Epithelial cell of proximal tubule (primary cell): ENCODE measurements around the gene IFT172. TPM values are rescaled to one million over a fixed set of nuclear protein-coding genes. Genes with fewer than 3 reads are reported as not detected.

Source experiments
- DNase-seq: peaks from one replicate; pipeline ENCODE4 v3.0.0-alpha.2; 2011; ENCODE audit warnings: low read depth
- H3K4me3 ChIP-seq: 2 replicates; pipeline ENCODE4 v1.5.1; 2011; ENCODE audit warnings: low read depth, mild to moderate bottlenecking, low read length
- total RNA-seq: library from RNA; depleted of rRNA; stranded (reverse); fragments of >200 nt; gene quantifications from 2 replicates; pipeline ENCODE4 v1.2.3, GENCODE V29; 2015
- TF ChIP-seq, protein P1 (sequence below): conservative IDR thresholded peaks from 2 replicates; pipeline ENCODE4 v1.5.1; 2012; ENCODE audit warnings: low read depth, mild to moderate bottlenecking, low read length

Gene IFT172
- total RNA-seq, 1 donor from 2014 or later = 3.7 TPM

DNA sequence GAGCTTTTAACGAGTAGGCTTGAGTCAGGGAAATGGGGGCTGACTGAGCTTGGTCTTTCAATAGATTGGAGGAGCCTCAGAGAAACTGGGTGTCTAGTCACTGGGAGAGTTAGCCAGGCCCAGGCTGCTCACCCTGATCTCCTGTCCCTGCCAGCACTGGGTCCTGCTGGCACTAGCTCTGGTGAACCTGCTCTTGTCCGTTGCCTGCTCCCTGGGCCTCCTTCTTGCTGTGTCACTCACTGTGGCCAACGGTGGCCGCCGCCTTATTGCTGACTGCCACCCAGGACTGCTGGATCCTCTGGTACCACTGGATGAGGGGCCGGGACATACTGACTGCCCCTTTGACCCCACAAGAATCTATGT is 46.6 kb downstream of the IFT172 start:
- TF ChIP-seq, protein P1, sequence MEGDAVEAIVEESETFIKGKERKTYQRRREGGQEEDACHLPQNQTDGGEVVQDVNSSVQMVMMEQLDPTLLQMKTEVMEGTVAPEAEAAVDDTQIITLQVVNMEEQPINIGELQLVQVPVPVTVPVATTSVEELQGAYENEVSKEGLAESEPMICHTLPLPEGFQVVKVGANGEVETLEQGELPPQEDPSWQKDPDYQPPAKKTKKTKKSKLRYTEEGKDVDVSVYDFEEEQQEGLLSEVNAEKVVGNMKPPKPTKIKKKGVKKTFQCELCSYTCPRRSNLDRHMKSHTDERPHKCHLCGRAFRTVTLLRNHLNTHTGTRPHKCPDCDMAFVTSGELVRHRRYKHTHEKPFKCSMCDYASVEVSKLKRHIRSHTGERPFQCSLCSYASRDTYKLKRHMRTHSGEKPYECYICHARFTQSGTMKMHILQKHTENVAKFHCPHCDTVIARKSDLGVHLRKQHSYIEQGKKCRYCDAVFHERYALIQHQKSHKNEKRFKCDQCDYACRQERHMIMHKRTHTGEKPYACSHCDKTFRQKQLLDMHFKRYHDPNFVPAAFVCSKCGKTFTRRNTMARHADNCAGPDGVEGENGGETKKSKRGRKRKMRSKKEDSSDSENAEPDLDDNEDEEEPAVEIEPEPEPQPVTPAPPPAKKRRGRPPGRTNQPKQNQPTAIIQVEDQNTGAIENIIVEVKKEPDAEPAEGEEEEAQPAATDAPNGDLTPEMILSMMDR = no peak
- DNase-seq = no peak
- H3K4me3 ChIP-seq = no peak overlapping the region

DNA sequence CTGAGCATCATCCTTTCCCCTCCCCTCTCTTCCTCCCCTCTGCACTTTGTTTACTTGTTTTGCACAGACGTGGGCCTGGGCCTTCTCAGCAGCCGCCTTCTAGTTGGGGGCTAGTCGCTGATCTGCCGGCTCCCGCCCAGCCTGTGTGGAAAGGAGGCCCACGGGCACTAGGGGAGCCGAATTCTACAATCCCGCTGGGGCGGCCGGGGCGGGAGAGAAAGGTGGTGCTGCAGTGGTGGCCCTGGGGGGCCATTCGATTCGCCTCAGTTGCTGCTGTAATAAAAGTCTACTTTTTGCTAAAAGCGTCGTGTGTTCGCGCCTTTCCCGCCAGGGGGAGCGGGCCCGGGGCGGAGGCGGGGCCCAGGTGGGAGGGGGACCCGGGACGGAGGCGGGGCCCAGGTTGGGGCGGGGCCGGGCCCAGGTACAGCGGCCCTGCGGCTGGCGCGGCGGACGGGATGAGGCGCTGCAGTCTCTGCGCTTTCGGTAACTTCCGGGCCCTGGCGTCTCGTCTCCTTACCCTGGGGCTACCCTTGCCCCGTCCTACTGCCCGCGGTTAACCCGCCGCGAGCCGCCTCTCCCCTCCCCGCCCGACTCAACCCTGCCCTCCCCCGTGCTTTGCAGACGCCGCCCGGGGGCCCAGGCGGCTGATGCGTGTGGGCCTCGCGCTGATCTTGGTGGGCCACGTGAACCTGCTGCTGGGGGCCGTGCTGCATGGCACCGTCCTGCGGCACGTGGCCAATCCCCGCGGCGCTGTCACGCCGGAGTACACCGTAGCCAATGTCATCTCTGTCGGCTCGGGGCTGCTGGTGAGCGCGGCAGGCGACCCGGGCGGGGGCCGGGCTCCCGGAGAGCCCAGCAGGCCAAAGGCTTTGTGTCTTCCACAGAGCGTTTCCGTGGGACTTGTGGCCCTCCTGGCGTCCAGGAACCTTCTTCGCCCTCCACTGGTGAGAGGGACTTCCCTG is 47.3 kb downstream of the IFT172 start, which contains the start of gene KRTCAP3:
Gene KRTCAP3, plus strand, starts transcription at position 424 of the 962 bp plus-strand sequence. Its CDS starts 32 bp downstream, at position 456.
- TF ChIP-seq, protein P1 = no peak
- no peak for DNase-seq
- H3K4me3 ChIP-seq = no peak within 1 kb of the TSS

DNA sequence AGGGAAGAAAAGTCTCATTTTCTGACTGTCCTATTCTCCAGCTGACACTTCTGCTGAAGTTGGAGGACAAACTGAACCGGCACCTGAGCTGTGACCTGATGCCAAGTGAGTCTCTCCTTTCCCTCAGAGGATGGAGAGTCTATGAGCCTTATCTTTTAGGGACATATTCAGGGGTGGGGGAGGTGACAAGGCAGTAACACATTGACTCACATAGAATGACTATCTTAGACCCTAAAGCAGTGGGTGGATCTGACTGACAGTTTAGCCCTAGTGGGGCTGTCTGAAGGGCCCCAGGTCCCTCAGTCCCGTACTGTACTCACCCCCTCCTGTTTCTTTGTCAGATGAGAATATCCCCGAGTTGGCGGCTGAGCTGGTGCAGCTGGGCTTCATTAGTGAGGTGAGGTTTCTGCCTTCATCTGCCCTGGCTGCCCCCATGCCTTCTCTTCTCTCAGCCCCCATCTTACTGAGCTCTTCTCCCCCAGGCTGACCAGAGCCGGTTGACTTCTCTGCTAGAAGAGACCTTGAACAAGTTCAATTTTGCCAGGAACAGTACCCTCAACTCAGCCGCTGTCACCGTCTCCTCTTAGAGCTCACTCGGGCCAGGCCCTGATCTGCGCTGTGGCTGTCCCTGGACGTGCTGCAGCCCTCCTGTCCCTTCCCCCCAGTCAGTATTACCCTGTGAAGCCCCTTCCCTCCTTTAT is 48.2 kb downstream of the IFT172 start:
- no peak for DNase-seq
- H3K4me3 ChIP-seq = no peak overlapping the region
- TF ChIP-seq, protein P1 = no peak

DNA sequence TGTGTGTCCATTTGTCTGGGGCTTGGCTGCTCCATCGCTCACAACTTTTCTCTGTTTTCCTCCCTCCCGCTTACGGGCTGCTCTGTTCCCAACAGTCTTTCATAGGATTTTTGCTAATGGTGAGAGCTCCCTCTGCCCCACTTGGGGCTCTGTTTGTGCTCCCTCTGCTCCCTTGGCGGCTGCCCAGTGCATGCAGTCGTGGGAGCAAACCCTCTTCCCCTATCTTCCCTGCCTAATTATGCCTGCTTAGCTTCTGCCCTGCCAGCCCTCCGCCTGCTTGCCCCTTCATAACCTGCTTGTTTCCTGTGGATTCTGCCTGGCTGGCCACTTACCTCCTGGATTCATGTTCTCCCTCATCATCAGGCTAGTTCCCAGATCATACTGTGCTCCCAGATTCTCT is 53.9 kb downstream of the IFT172 start:
- H3K4me3 ChIP-seq = no peak overlapping the region
- TF ChIP-seq, protein P1 = no peak
- no peak for DNase-seq

DNA sequence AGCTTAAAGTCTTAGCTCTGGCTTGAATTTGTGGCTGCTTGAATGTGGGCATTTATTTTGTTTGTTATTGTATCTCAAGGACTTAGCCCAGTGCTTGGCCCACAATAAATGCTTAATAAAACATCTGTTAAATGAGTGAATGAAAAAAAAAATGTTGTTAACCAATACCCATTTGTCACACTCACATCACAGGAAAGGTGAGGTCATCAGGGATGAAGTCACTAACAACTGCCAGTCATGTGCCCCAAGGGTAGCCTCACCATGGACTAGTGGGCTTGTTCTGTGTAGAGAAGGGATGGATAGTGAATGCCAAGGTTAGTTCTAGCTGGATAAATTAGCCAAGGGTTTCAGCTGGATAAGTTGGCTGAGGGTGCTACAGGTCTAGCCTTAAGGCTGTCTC is 58.1 kb downstream of the IFT172 start:
- TF ChIP-seq, protein P1 = no peak
- H3K4me3 ChIP-seq = no peak overlapping the region
- no peak for DNase-seq

DNA sequence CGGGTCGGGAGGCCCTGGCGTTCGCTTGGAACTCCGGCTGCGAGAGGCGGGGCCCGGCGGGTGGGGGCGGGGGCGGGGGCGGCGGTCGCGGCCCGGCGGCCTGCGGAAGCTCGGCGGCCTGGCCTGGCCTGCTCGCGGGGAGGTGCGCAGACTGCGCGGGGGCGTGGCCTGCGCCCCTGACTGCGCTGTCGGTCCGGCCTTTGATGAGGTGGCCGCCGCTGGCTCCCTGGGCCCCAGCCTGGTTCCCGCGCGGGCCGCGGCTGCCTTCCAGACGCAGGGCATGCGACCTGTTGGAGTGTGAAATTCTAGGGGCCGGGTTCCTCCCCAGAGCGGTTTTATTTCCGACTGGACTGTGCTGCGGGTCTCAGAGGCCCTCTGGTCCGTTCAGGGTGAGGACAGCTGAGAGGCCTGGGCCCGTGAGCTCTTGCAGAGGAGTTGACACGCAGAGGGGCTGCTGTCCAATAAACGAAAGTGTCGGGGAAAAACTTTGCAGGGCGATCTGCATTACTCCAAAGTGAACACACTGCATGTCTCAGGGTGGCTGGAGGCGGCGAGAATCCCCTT is 60.5 kb downstream of the IFT172 start:
- no peak for DNase-seq
- TF ChIP-seq, protein P1 = no peak
- peak overlapping the region; percentile 95 for H3K4me3 ChIP-seq
